Forelimb muscle (tissue), 1 donor: ENCODE data around the gene NSD2. TPM values are rescaled to one million over a fixed set of nuclear protein-coding genes. Genes with fewer than 3 reads are reported as not detected.
"Not testable (repeated sequence)": the region's sequence is repeated elsewhere in the genome, so short reads cannot be mapped to it uniquely, and the experiment has no call there.

Source experiments
- DNase-seq: peaks from one replicate; pipeline ENCODE4 v3.0.0-alpha.2; 2013; ENCODE audit warnings: low read depth
- polyA plus RNA-seq: library from polyadenylated mRNA; unstranded; fragments of 120-200 nt; gene quantifications from one replicate; pipeline ENCODE4 v1.2.1, GENCODE V29; 2013; ENCODE audit not compliant: insufficient read length

The NSD2 gene
- 37.3 TPM for polyA plus RNA-seq

DNA sequence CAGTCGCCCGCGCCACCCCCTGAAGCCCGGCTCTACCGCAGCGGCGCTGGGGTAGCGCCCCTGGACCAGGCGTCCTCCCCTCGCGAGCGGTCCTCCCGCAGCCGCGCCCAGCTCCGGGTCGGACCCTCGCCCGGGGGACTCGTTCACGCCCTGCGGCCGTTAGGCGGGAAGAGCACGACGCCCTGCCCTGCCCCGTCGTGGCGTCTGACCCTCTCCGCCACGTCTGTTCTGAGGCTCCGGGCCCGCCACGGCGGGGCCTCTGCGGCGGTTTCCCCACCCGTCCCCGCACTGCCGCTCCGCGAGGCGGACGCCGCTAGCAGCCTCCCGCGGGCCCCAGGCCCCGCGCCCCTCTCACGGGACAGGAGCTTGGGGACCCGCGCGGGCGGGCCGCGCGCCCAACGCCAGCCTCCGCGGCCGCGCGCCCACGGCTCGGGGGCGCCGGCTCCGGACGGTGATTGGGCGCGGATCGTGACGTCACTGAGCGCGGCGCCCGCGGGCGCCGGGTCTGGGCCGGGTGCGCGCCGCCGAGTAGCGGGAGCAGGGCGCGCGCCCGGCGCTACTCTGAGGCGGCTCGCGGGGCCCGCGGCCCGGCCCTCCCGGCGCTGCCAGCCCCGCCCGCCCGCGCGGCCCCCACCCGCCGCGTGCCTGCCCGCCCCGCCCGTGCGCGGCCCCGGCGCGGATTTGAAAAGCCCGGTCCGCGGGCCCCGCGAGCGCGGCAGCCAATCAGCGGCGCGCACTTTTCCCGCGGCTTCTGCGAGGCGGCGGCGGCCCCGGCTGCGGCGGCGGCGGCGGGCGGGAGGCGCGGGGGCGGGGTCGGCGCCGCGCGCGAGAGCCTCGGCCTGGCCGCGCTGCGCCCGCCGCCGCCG, at the start of gene NSD2:
NSD2 (plus strand) TSS at position 816 of the 866 bp plus-strand sequence. CDS start 29,262 bp downstream, outside the sequence.
- DNase-seq = peak; percentile 91

DNA sequence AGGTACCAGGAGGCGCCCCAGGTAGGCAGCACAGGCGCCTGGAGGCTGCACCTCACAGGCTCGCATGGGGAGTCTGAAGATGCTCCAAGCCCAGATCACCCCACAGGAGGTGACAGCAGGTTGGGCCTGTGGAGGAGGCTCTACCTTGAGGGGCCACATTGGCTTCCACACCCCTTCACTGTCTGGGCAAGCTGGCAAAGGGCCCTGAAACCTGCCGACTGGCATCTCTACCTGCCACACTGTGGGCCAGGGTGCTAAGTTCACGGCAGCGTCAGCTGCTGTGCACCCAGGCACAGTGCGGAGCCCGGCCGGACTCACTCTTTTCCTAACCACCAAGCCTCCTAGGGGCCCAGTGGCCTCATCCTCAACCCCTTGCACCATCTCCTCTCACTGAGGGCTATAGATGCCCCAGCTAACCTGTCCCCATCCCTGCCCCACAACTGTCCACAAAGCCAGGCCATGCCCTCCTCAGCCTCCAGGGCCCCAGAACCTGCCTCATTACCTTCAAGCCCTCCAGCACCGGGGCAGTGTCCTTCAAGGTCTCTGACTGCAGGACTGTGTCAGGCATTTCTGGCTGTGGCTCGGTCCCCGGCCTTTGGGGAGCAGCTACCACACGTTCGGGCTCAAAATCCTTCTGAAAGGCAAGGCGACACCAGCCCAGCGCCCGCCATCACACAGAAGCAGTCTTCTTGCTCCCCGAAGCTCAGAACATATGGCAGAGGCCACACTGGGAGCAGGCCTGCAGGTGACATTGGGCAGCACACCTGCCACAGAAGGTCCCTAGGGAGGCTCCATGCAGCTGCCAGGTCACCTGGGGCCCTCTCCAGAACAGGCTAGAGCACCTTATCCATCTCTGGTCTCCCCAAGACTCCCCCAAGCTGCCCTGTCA, 49.3 kb upstream of the NSD2 start:
- no peak for DNase-seq

DNA sequence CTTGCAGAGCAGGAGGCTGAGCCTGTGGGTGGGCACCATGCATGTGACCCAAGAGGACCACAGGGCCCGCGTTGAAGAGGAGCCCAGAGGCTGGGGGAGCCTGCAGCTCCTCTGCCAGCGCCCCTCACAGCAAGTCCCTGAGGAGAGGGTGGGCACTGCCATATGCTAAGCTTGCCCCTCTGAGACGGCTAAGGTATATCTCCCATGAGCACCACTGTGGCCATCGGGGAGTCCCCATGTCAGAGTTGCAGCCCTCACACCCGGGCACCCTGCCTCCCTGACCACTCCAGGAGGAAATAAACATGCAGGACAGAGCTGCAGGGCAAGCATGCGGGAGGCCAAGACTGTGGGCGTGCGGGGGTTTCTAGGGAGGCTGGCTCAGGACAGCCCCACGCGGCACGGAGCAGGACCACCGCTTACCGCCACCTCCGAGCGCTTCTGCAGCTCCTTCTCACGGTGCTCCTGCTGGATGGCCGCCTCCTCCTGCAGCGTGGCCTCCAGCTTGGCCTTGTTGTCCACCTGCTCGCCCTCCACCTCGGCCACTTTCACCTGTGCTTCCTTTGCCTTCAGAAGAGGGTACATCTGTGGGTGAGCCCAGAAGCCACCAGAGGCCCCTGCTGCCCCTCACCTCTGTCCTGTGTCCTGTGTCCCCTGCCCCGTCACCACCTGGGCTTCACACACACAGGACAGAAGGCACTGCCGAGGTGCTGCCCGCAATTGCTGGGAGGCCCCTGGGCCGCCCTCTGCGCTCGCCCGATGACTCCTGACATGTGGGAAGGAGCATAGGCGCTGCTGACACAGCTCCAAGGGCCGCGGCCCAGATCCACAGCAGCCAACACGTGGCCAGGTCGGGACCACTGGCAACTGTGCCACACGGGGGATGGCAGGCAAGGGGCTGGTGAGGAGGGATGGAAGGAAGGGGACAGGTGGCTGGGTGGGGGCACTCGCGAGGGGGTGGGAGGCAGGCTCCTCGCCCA, 48.3 kb upstream of the NSD2 start:
- no peak for DNase-seq

DNA sequence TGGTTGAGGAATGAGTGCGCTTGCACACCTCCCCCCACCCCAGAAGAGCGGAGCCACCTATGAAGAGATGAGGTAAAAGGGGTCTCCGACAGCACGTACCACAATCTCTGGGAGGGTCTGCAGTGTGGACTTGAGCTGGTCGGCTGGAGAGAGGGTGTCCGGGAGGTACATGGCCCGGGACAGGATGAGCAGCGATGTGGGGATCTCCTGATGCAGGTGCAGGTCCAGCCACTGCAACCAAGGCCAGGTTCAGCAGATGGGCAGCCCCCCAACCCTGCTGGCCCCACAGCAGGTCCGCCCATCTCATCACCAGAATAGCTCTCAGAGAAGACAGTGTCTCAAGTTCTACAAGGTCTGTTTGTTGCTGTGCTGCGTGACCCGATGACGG, 47.7 kb upstream of the NSD2 start:
- no peak for DNase-seq

DNA sequence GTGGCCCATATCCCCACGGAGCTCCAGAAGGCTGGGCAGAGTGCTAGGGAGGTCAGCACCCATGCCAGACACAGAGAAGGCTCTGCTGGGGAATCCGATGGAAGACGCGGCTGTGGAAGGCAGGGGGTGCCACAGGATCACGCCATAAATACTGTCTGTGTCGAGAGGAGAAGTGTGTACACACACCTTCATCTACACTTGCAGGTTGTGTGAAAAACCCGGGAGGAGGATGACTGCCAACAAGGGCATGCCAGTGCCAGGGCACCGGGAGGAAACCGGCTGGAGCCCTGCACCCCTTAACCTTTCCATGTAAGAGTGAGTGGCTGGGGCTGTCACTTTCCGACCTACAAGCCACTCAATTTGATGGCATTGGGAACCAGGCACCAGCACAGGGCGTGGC, 46.4 kb upstream of the NSD2 start:
- DNase-seq = no peak

DNA sequence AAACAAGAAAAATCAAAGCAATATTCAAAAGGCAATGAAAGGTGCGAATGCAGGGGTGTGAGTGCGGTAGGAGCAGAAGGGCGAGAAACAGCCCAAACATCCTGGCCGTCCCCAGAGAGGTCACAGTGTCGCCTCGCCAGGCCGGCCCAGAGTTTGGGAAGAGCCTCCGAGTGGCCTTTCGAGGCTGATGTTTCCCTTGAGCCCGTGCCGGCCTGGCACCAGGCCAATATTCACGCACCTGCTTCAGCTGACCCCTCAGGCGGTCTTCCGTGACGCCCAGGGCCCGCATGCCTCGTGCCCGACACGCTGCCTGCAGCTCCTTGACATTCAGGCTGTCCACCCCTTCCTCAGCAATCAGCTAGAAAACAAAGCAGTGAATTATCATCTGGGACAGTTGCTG, 45.9 kb upstream of the NSD2 start:
- no peak for DNase-seq

DNA sequence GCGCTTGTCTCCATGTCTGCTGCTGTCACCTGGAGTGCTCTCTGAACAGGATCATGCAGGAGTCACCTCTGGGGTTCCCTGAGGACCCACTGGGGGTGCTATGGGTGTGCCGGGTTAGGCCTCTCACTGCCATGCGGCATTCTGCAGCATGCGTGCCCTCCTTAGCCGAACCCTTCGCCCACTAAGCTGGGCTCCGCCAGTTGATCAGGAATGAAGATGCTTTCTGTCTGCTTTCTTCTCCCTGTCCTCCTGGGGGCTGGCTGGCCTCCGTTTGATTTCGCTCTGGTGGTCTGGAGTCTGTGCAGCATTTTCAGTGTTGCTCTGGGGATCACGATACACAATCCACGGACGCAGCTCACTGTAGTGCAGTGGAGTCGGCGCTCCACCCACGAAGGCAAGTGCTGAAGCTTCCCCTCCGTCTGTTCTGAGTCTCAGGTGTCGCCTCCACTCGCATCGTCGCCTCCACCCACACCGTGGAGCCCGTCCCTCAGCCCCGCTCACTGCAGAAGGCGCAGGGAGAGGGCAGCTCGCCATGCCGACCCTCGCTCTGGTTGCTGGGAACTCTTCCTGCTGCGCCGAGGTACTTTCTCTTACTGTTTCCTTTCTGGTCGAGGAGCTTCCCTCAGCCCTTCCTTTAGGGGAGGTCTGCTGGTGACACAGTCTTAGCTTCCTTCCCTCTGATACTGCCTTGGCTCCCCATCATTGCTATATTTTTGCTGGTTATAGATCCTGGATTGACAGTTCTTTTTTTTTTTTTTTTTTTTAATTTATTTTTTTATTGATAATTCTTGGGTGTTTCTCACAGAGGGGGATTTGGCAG, 44.5 kb upstream of the NSD2 start:
- no peak for DNase-seq

DNA sequence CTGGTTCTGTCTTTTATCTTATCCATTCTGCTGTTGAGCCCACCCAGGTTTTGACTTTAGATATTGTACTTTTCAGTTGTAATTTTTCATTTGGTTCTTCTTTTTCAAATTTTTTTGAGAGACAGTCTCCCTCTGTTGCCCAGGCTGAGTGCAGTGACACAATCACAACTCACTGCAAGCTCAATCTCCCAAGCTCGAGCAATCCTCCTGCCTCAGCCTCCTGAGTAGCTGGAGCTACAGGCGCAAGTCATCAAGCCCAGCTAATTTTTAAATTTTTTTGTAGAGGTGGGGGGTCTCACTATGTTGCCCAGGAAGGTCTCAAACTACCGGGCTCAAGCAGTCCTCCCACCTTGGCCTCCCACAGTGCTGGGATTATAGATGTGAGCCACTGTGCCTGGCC, 41.0 kb upstream of the NSD2 start:
- DNase-seq = no peak

DNA sequence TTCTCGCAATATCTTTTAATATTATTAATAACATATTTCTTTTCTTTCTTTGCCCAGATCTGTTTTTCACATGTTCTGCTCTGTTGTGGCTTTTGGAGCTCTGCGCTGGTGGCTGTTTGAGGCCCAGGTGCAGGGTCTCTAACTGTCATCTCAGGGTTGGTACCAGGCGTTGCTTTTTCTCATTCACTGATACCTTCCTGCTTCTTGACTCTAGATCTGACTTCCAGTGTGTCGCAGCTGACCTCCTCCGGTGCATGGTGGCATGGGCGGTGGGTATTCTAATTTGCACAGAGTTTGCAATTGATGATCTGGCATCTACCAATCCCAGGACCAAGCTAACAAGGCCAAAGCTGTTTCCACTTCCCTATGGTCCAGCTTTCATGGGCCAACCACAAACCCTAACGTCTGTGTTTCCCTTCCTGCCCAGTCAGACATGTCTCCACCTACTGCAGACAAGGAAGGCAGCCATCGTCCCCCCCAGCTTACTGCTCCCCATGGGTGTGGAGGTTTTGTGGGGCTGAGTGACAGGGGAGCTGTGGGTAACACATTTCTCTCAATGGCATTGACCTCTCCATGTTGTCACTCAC, 40.5 kb upstream of the NSD2 start:
- DNase-seq = no peak

DNA sequence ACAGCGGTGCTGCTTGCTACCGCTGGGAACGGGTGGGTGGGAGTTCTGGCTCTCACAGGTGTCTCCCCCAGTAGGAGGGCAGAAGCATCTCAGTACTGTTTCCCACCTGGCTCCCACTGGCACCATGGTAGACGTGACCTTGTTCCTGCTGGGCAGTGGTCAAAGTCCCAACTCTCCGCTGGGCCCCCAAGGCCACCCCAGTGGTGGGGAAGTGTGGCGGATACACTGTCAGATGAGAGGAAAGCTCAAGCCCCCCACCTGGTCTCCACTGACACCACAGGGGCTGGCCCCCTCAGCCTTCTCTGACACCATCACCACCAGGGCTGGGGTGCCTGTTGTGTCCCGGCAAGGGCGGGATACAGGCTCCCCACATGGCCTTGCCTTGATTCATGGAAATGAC, 39.9 kb upstream of the NSD2 start:
- no peak for DNase-seq

DNA sequence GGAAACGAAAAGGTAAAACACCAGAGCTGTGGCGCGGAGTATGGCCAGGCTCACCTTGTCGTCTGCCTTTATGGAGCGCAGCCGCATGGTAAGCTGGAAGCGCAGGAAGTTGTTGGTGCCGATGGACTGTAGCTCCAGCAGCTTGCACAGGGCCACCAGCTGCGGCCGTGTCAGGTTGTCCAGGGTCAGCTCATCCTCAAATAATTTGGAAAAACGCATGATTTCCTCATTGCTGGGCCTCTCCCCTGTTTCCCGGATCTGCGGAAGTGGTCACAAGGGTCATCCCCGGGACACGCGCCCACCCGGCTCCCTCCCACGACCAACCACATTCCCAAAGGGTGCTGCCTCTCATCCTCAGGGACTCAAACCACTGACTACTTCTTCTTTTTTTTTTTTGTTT, 38.5 kb upstream of the NSD2 start:
- DNase-seq = no peak

DNA sequence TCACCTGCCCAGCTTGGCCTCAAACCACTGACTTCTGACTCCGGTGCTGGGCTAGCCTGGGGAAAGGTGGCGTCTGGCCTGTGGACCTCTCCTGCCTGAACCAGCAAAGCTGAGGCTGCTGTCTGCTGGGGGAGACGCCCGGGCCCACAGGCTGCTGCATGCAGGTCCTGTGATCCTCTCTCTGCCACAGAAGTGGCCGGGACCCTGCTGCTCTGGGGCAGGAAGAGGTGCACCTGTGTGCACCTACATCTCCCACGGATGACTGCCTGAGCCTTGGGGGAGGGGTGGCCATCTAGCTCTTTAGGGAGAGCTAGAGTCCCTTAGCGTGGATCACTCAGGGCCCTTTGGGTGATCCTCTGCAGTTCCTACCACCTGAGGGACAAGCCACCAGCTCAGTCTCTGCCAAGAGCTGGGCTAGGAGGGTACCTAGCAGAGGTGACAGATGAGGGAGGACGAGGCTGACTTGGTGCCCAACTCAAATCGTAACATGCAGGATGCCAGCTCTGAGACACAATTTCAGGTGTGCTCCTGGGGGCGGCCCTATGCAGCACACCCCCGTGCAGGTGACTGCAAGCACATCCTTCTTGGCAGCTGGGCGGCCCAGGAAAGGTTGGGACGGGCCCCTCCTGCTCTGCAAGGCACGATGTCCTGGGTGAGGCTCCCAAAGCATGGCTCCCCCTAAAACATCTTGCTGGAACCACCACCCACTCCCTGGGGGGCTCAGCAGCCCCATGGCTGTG, 37.7 kb upstream of the NSD2 start:
- DNase-seq = no peak

DNA sequence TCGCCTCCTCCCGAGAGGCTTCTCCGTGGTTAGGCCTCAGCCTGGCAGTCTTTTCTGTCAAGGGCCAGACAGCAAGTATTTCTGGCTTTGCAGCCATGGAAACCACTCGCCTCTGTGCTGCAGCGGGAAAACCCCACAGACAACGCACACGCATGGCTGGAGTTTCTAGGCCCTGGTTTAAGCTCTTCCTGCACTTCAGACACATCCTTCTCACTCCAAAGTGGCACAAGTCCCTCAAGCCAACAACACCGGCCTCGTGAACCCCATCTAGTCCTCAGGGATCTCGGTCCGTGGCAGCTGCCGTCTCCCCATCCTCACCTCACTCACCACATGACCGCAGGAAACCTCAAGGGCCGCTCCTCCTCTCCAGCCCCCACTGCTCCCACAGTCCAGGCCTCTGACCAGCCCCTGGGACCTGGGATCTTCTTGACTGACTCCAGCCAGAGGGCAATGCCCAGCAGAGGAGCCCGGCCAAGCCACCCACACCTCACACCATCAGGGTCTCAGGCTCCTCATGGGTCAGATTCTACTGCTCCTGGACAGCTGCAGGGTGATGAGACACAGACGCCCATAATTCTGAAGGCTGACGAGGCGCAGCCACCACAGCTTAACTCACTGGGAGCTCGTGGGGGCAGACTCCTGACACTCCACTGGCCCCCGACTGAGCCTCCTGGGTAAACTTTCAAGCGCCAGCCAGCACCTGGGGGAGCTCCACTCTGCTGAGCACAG, 37.0 kb upstream of the NSD2 start:
- no peak for DNase-seq

DNA sequence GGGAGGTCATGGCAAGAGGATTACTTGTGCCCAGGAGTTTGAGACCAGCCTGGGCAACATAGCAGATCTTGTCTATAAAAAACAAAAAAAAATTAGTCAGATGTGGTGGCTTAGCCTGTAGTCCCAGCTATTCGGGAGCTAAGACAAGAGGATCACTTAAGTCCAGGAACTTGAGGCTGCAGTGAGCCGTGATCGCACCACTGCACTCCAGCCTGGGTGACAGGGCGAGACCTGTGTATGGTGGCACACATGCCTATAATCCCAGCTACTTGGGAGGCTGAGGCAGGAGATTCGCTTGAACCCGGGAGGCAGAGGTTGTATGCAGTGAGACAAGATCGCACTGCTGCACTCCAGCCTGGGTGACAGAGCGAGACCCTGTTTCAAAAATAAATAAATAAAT, 35.4 kb upstream of the NSD2 start:
- not testable (repeated sequence) for DNase-seq

DNA sequence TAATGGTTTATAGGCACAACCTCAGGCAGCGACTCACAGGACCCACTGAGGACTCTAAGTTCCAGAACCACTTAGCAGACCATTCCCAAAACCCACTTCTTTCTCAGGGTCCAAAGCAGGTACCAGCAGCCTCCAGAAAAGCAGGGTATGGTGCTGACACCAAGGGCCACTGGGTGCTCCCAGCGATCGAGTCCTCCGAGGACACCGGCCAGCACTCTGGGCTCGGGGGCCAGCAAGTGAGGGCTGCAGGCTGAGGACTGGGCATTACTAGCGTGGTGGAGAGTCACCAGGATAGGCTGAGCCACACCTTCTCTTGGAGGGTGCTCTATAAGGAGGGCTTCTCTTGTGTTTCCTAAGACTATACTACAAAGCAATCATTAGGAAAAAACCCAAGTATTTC, 34.5 kb upstream of the NSD2 start:
- no peak for DNase-seq

DNA sequence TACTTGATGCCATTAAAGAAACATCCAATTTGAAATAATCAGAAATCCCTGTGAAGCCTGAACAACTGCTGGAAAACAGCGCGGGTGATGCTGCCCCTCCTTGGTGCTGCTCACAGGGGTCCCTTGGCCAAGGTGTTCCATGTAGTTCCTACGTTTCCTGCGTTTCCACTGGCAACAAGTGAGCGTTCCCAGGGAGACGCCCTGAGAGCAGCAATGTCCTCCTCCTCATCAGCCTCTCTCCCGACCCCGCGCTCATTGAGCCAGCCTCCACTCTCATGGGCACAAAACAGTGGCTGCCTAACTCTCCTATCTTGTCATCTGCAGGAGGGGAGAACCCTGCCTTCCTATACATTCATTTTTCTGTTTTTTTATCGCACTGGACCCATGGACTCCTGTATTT, 34.1 kb upstream of the NSD2 start:
- no peak for DNase-seq

DNA sequence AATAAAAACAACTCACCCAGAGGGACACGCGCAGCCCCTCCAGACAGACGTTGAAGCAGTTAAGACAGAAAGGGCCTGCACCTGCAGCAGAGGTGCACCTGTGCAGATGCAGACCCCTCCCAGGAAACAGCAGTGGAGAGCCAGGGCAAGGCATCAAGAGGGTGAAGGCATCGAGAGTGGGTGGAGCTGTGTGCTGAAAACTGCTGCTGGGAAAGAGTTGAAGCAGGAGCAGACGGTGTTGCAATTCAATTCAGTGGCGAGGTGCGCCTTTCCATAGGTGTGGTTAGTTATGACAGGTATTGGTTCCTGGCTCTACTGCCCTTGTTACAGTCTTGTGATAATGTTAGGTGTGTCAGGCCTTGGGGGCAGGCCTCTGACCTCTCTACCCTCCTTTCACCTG, 31.9 kb upstream of the NSD2 start:
- DNase-seq = no peak

DNA sequence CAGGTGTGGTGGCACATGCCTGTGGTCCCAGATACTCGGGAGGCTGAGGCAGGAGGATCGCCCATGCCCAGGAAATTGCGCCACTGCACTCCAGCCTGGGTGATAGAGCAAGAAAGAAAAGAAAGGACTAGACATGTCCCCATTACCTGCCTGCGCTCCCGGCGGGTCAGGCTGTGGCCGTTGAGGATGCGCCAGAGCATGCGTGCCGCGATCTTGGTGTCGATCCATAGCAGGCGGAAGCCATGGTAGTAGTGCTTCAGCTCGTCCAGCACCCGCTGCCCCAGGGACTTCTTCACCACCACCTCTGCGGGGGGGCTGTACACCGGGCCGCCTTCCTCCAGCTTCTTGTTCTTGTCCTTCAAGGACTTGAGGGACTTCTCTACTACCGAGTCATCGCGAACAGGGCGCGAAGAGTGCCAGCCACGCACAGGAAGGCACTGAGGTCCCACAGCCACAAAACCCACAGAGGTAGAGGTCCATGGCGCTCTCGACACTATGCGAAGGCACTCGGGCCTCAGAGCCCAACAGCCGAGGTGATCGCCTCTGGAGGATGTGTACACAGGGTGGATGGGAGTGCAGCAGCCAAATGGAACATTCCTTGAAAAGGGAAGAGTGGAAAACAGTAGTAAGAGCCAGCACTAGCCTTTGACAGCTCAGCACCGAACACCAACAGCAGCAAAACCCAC, 29.8 kb upstream of the NSD2 start:
- DNase-seq = no peak

DNA sequence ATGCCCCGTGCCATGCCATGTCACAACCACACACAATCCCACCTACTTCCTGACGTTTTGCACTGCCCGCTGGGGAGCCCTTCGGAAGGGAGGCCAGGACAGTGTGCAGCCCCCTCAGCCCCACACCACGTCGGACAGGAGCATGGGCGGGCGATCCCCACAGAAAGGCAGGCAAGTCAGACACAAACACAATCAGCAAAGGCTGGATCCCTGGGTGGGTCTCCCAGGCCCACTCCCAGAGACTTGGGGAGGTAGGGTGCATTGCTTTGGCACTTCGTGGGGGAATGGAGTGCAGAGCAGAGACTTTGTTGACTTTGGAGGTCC, 29.3 kb upstream of the NSD2 start:
- DNase-seq = no peak
